GM19397 (cell line): ENCODE data around the gene SULT1C4.
"Not testable (repeated sequence)": the region's sequence is repeated elsewhere in the genome, so short reads cannot be mapped to it uniquely, and the experiment has no call there.

Experiments
- ATAC-seq: cut with Tn5 transposase; IDR thresholded peaks from one replicate; pipeline ENCODE4 v1.9.1; 2021; ENCODE audit warnings: mild to moderate bottlenecking, moderate library complexity; ENCODE audit not compliant: unreplicated experiment

SULT1C4 gene

DNA sequence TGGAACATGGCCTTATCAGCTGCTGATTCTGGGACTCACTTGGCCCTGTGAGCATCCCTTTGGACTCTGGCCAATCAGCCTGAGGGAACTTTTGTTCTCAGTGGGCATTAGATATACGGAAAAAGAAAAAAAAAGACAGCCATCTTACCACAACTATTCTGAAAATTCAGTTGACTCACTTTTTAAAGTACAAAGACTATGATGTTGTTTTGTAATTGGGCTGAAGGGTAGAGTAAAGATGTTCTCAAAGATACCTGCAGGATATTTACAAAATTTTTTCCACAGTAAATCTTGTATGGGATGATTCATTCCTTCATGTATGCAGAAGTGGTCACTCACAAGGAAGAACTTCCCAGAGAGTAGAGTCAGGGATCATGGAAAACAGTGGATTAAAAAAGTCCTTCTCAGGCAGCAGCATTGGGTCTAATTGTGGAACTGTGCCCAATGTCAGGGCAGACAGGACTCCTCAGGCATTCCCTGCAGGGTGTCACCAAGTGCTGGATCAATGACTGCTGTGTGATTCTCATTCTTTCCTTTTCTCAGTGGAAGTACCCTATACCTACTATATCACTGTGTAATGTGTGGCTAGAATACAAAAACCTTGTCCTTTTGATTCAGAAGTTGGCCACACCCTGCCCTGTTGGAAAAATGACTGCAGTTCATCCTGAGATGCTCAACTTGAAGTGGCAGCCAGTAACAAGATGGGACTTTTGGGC, 35.4 kb downstream of the SULT1C4 start:
- no peak for ATAC-seq

DNA sequence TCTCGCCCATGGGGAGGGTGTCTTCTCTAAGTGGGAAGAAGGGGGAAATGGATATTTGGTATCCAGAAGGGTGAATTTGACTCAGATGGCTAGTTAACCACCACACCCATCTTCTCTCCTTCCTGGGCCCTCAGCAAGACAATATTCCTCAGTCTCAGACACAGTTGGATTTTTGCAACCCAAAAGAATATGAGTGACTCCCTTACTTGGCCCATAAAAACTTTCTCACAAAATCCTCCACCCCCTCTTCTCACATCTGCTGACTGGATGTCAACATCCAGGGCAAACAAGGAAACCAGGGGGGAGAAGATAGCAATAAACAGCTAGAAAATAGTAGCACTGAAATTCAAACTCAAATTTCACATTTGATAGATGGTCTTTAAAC, 35.9 kb downstream of the SULT1C4 start:
- no peak for ATAC-seq

DNA sequence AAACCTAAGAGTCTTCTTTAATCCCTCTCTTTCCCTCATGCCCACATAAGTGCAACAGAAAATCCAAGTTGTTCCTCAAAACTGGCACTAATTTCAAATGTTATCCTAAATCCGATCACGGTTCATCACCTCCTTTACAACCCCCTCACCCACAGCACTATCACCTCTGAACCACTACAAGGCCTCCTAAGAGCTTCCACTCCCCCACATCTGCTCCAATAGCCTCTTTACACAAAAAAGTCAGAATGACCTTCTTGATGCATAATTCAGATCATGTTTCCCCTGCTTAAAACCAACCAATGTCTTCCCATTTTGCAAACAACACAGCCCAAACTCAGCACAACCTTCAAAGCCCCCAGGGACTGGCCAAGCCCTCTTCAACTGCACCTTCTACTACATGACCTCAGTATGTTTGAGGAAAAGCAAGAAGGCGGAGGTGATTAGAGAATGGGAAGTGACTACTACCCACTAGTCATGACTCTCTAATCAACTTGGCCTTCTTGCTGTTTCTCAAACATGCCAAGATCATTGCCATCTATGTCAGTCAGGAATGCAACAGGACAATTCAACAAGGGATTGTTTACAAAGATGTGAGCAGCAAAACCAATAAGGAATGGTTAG, 36.6 kb downstream of the SULT1C4 start:
- no peak for ATAC-seq

DNA sequence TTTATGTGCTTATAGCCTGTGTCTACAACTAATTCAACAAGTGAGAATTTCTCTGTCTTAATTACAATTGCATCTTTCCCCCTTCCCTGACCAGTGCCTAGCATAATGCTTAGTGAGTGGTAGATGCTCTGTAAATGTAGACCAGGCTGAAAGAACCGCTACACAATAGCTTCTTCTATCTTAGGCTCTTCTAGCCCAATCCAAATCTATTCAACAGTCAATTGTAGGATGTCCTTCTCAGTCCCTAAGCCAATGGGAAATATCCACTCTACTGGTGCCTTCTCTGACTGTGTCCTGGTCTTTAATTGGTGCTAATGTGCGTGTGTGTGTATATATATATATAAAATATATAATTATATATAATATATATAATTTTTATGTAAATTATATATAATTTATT, 37.2 kb downstream of the SULT1C4 start:
- no peak for ATAC-seq

DNA sequence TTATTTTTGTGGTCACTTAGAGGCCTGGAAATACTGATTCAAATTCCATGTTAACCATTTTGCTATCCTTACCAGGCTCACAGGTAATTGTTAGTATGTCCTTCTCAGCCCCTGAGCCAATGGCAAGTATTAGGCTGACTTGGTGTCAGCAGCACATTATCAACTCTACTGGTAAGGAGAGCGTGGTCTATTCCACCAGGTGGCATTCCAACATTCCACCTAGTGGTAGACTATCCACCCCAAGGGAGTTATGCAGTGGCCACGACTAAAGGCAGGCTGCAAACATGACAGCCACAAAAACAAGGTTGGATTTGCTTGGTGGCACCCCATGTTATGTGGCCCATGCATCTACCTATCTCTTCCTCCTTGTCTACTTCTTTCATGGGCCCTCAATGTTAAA, 39.5 kb downstream of the SULT1C4 start:
- no peak for ATAC-seq

DNA sequence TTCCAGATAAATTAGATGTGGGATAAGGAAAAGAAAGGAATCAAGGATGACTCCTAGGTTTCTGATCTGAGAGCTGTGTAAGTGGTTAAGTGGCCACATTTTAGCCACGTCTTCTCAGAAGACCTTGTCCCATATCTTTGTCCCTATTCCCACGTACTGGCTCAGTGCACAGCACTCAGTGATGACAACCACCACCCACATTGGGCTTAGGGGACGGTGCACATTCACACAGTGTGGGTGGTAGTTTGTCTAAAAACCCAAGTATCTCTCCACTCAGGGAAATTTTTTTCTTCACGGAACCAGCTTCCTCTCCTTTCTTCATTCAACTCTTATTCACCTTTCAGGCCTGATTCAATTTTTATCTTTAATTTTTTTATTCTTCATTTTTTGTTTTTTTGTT, 40.7 kb downstream of the SULT1C4 start:
- no peak for ATAC-seq

DNA sequence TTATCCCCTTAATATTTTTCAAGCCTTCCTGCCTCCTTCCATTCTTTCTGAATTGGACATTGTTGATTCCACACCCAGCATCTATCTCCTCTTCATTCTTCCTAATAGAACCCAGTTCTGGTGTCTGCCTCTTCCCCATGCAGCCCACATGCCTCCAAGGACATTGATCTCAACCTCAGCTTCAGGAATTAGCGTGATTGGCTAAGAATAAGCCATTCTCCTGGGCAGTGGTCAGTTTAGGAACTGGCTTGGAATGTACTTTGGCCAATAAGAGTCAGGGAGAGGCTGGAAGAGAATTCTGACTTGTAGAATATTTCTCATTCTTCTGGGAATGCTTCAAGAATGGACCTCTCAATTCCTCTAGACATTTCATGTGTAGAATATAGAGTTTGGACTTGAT, 45.3 kb downstream of the SULT1C4 start:
- ATAC-seq = no peak

DNA sequence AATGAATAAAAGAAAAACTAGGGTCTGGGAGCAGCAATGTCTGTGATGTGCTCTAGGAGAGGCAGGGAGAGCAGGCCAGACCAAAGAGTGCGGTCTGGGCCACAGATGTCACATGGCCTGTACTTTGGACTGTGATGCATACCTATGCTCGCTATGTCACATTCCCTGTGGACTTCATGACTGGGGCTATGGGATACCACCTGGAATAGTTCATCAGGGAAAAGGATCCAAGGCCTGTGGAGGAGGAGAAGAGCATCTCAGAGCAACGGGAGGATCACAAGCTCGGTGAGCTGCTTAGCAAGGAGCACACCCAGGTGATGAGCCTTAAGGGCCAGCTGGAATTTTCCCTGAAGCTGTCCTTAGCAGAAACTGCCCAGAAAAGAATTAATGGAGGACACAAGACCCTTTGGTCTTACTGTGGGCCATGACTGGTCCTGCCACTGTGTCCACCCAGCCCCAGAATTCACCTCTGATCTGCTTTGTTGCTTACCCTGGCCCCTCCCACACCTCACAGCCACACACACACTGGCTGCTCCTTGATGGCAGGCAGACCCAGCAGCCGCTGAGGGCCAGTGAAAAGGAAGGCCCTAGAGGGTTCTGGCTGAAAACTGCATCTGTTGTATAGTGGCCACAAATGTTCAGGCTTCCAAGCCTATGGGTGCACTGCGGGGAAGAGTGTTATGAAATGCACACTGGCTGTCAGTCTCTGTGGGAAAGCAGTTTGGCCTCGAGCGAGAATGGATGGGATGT, 45.9 kb downstream of the SULT1C4 start:
- no peak for ATAC-seq

DNA sequence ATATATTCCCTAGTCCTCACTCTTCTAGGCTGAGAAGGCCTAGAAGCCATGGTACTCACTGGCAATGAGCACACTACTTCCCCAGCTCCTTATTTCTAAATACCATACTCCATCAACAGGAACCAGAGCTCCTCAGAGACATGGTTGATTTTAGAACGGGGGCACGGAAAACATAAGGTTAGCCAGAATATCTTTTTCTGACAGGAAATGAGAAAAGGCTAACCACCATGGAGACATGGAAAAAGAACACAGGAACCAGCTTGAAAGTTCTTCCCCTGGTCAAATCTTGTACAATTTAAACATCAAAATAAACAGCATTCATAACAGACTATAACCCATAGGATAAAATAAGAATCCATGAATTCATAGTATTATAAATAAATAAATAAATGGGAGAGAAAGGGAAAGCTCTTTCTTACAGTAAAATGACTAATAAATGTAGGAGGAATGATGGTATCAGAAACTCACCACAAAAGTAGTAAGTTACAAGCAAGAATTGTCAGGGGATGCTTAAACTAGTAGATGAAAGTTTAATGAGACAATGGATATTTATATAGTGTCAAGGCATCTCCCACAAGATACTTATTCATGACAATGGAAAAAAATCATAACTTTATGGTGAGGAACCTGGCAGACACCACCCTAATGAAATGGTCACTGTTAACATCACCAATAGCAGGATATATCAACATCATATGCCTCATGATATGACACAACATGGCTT, 50.7 kb downstream of the SULT1C4 start:
- no peak for ATAC-seq

DNA sequence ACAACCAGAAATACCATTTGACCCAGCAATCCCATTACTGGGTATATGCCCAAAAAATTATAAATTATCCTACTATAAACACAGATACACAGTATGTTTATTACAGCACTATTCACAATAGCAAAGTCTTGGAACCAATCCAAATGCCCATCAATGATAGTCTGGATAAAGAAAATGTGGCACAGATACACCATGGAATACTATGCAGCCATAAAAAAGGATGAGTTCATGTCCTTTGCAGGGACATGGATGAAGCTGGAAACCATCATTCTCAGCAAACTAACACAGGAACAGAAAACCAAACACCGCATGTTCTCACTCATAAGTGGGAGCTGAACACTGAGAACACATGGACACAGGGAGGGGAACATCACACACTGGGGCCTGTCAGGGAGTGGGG, 57.8 kb downstream of the SULT1C4 start:
- not testable (repeated sequence) for ATAC-seq

DNA sequence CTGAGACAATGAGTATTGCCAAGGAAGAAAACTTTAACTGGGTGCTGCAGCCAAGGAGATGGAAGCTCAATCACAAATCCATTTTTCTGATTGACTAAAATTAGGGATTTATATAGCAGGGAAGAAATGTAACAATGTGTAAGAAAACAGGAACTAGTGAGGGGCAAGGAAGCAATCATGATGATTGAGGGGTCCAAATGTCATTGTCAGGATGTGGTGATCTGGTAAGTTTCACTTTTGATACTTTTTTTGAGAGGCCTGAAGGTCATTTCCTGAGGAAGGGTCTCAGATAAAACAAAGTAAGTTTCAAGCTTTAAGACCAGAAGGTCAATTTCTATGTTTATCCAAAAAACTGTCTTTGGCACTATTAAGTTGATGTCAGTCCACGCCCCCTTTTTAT, 59.2 kb downstream of the SULT1C4 start:
- ATAC-seq = no peak
